ENCODE results near the gene PRADC1. TPM values are rescaled to one million over a fixed set of nuclear protein-coding genes. Genes with fewer than 3 reads are reported as not detected.

The PRADC1 gene
- total and polyA plus RNA-seq, 2 experiments from 2014 or later: 40.7 to 47.8 TPM

- H3K9ac ChIP-seq: peak overlapping the region; percentile 86
- WGBS, 2 experiments (ENCODE audit: low coverage in 1 of 2, low lambda C conversion rate in 2 of 2, missing lambda C conversion rate in 2 of 2): 1 to 2% methylated on average over 27 to 32 of the region's 37 CpGs
- peak overlapping the region; percentile 34 for H3K27ac ChIP-seq
- H3K4me3 ChIP-seq: peak overlapping the region; percentile 95
- peaks cover 13% of the 10 kb centered on the region; the same call in 1 of the 2 replicates for H4K20me1 ChIP-seq (ENCODE audit: insufficient read depth)
- H3K9me2 ChIP-seq (ENCODE audit: insufficient read depth): no peaks in the 10 kb centered on the region
- in situ Hi-C loops (cut with MboI): no loop called here
- peak; percentile 32 for DNase-seq
- no peaks in the 10 kb centered on the region for H3K9me3 ChIP-seq (ENCODE audit: low read depth)
- no peak for TF ChIP-seq EZH2 (IDR thresholded peaks at IDR 0.05; ENCODE audit: insufficient read depth, poor library complexity, severe bottlenecking)
- TF ChIP-seq EZH2phosphoT487 (IDR thresholded peaks at IDR 0.05; ENCODE audit: insufficient read depth, low read depth): no peak
- H3K79me2 ChIP-seq (ENCODE audit: insufficient read depth): peaks cover 39% of the 10 kb centered on the region
- H3K4me1 ChIP-seq (ENCODE audit: insufficient read depth): peaks cover 12% of the 10 kb centered on the region
- no peaks in the 10 kb centered on the region for H3K36me3 ChIP-seq (ENCODE audit: low read depth)
- H3F3A ChIP-seq (ENCODE audit: insufficient read depth): 0 out of 2 replicates have a peak, but pooled peaks cover 7% of the 10 kb centered on the region
- H2AFZ ChIP-seq: peak overlapping the region; percentile 91
- no peaks in the 10 kb centered on the region for H3K27me3 ChIP-seq (replicated peaks; ENCODE audit: insufficient read depth)
- H3K4me2 ChIP-seq (ENCODE audit: unreplicated experiment): peak overlapping the region; percentile 95
Observed at GRCh38 chr2:73232403-73233153, 461 bp downstream of the PRADC1 start.

- H3K9me2 ChIP-seq (ENCODE audit: insufficient read depth): no peaks in the 10 kb centered on the region
- TF ChIP-seq EZH2 (IDR thresholded peaks at IDR 0.05; ENCODE audit: insufficient read depth, poor library complexity, severe bottlenecking) (no peak), EZH2phosphoT487 (IDR thresholded peaks at IDR 0.05; ENCODE audit: insufficient read depth, low read depth) (no peak)
- H3F3A ChIP-seq (ENCODE audit: insufficient read depth): no peaks in the 10 kb centered on the region
- H3K36me3 ChIP-seq (ENCODE audit: low read depth): no peaks in the 10 kb centered on the region
- peaks cover 4% of the 10 kb centered on the region; the same call in 1 of the 2 replicates for H3K4me1 ChIP-seq (ENCODE audit: insufficient read depth)
- in situ Hi-C loops (cut with MboI): no loop called here
- WGBS, 2 experiments (ENCODE audit: low coverage in 1 of 2, low lambda C conversion rate in 2 of 2, missing lambda C conversion rate in 2 of 2): 65 to 72% methylated on average over 14 of the region's 14 CpGs
- peaks cover 5% of the 10 kb centered on the region for H3K79me2 ChIP-seq (ENCODE audit: insufficient read depth)
- DNase-seq: no peak
- H2AFZ ChIP-seq: no peak overlapping the region
- H3K27me3 ChIP-seq (replicated peaks; ENCODE audit: insufficient read depth): no peaks in the 10 kb centered on the region
- no peaks in the 10 kb centered on the region for H4K20me1 ChIP-seq (ENCODE audit: insufficient read depth)
- no peak overlapping the region for H3K4me2 ChIP-seq (ENCODE audit: unreplicated experiment)
- H3K9ac ChIP-seq: no peak overlapping the region
- H3K4me3 ChIP-seq: no peak overlapping the region
- no peak overlapping the region for H3K27ac ChIP-seq
- H3K9me3 ChIP-seq (ENCODE audit: low read depth): no peaks in the 10 kb centered on the region
Observed at GRCh38 chr2:73228631-73229030, 4.4 kb downstream of the PRADC1 start.

GRCh38 chr2:73227086-73227485 is 6.0 kb downstream of the PRADC1 start:
- H3K4me3 ChIP-seq: no peak overlapping the region
- no peaks in the 10 kb centered on the region for H3K4me1 ChIP-seq (ENCODE audit: insufficient read depth)
- no peak overlapping the region for H2AFZ ChIP-seq
- no peaks in the 10 kb centered on the region for H3F3A ChIP-seq (ENCODE audit: insufficient read depth)
- in situ Hi-C loops (cut with MboI): no loop called here
- TF ChIP-seq EZH2 (IDR thresholded peaks at IDR 0.05; ENCODE audit: insufficient read depth, poor library complexity, severe bottlenecking) (no peak), EZH2phosphoT487 (IDR thresholded peaks at IDR 0.05; ENCODE audit: insufficient read depth, low read depth) (no peak)
- WGBS, 2 experiments (ENCODE audit: low coverage in 1 of 2, low lambda C conversion rate in 2 of 2, missing lambda C conversion rate in 2 of 2): 61 to 70% methylated on average over 3 of the region's 3 CpGs
- no peaks in the 10 kb centered on the region for H3K9me3 ChIP-seq (ENCODE audit: low read depth)
- no peak overlapping the region for H3K4me2 ChIP-seq (ENCODE audit: unreplicated experiment)
- H3K79me2 ChIP-seq (ENCODE audit: insufficient read depth): no peaks in the 10 kb centered on the region
- no peak overlapping the region for H3K9ac ChIP-seq
- no peaks in the 10 kb centered on the region for H3K27me3 ChIP-seq (replicated peaks; ENCODE audit: insufficient read depth)
- H3K9me2 ChIP-seq (ENCODE audit: insufficient read depth): no peaks in the 10 kb centered on the region
- H3K27ac ChIP-seq: no peak overlapping the region
- H4K20me1 ChIP-seq (ENCODE audit: insufficient read depth): no peaks in the 10 kb centered on the region
- no peaks in the 10 kb centered on the region; the same call in 1 of the 2 replicates for H3K36me3 ChIP-seq (ENCODE audit: low read depth)
- DNase-seq: no peak

GRCh38 chr2:73225513-73226360 is 7.3 kb downstream of the PRADC1 start:
- Histone ChIP-seq H3K4me2 (ENCODE audit: unreplicated experiment) (no peak overlapping the region), H3K9me3 (ENCODE audit: low read depth) (no peaks in the 10 kb centered on the region), H3K36me3 (ENCODE audit: low read depth) (no peaks in the 10 kb centered on the region; the same call in 1 of the 2 replicates), H3K27me3 (replicated peaks; ENCODE audit: insufficient read depth) (no peaks in the 10 kb centered on the region), H3K4me1 (ENCODE audit: insufficient read depth) (no peaks in the 10 kb centered on the region), H3F3A (ENCODE audit: insufficient read depth) (no peaks in the 10 kb centered on the region), H3K79me2 (ENCODE audit: insufficient read depth) (no peaks in the 10 kb centered on the region), H3K9me2 (ENCODE audit: insufficient read depth) (no peaks in the 10 kb centered on the region), H3K4me3 (no peak overlapping the region), H2AFZ (no peak overlapping the region), H3K27ac (no peak overlapping the region), H3K9ac (no peak overlapping the region), H4K20me1 (ENCODE audit: insufficient read depth) (no peaks in the 10 kb centered on the region)
- WGBS, 2 experiments (ENCODE audit: low coverage in 1 of 2, low lambda C conversion rate in 2 of 2, missing lambda C conversion rate in 2 of 2): 76 to 83% methylated on average over 9 of the region's 9 CpGs
- in situ Hi-C loops (cut with MboI): no loop called here
- no peak for TF ChIP-seq EZH2phosphoT487 (IDR thresholded peaks at IDR 0.05; ENCODE audit: insufficient read depth, low read depth)
- no peak for TF ChIP-seq EZH2 (IDR thresholded peaks at IDR 0.05; ENCODE audit: insufficient read depth, poor library complexity, severe bottlenecking)
- DNase-seq: no peak

Measured in GM23248 (cell line).